SHP77 treated with DMSO at 0.1 percent for 48 hours (cell line): Measurements from ENCODE around the gene KLF11.
"Not testable (repeated sequence)": the region's sequence is repeated elsewhere in the genome, so short reads cannot be mapped to it uniquely, and the experiment has no call there.

ENCODE experiments used
- DNase-seq: peaks from one replicate; lab custom pipeline; 2025; lab: John Stamatoyannopoulos, UW

Gene KLF11

GRCh38 chr2:10026940-10027569 lies 16.3 kb upstream of the KLF11 start:
- DNase-seq = no peak

- no peak for DNase-seq
Measured at GRCh38 chr2:10027660-10028330, 15.6 kb upstream of the KLF11 start.

- no peak for DNase-seq
Measured at GRCh38 chr2:10028407-10028987, 14.9 kb upstream of the KLF11 start.

DNA sequence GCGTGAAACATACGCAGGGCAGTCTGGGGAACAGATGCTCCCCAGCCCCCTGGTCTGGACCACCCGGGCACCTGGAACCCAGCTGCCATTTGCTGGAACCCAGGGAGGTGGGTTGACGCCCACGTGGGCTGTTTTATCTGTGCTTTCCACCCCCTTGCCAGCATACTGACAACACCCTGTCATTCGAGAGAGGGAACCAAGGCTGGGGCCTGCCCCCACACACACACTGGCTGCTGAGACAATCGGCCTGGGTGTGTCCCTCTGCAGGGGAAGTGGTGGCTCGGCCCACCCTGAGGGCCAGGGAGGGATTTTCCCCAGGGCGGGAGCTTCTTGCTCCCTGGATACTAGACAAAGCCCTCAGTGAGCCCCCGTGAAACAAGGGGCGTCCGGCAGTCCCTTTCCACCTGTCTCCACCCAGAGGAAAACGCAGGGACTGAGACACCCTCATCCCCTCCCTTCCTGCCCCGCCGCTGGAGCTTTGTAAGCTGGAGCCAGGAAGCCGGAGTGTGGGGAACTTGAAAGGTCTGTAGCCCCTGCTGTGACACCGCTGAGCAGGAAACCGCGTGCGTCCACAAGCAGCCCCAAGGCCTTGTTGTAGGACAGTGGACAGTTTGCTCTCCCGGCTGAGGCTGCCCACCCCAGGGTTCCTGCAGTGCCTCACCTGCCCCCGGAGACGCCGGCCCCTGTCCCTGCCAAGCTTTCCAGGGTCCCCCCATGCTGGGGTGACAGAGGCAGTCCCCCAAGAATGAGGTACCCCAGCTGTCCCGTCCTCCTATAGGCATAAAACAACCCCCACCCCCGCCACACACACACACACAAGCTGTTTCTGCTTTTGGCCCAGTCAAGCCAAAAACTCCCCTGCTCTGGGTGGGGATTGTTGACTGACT lies 14.1 kb upstream of the KLF11 start:
- no peak for DNase-seq

DNA sequence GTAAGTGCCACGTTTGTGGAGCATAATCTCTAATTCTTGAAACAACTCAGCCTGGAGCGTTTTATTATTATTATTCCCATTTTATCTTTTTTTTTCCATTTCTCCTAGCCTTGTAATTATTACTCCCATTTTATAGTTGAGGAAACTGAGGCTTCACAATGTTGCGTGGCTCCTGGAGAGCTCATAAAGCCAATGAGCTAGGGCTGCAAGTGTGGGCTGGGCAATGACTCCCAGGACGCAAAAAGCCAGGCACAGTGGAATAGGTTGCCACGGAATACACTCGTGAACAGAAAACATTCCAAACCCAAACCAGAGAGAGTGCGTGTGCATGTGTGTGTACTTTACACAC lies 13.5 kb upstream of the KLF11 start:
- DNase-seq = no peak

- peak; percentile 29 for DNase-seq
Measured at GRCh38 chr2:10030311-10030736, 13.0 kb upstream of the KLF11 start.

DNA sequence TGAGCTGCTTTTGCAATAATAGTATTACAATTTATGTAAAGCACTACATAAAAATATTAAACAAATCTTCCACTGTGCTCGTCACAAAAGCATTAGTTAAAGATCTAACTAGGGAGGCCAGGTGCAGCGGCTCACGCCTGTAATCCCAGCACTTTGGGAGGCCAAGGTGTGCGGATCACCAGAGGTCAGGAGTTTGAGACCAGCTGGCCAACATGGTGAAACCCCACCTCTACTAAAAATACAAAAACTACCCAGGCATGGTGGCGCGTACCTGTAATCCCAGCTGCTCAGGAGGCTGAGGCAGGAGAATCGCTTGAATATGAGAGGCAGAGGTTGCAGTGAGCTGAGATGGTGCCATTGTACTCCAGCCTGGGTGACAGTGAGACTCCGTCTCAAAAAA lies 12.6 kb upstream of the KLF11 start:
- DNase-seq = not testable (repeated sequence)

- DNase-seq = no peak
Measured at GRCh38 chr2:10031886-10032745, 11.2 kb upstream of the KLF11 start.

DNA sequence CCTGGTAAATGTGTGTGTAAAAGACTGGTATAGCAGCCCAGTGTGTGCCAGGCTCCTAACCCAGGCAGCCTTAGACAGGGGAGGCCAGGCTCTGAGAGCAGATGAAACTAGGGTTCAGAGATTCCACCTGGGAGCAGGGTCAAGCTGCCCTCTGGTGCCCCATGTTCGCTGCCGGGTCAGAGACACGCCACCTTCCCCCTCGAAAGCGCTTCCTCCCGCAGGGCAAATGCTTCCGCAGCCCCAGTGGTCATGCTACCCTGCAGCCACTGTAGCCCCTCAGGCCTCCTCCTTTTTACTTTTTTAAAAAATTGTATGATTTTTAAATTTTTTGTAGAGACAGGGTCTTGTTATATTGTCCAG lies 10.6 kb upstream of the KLF11 start:
- no peak for DNase-seq

- no peak for DNase-seq
Measured at GRCh38 chr2:10033251-10034006, 9.9 kb upstream of the KLF11 start.

DNA sequence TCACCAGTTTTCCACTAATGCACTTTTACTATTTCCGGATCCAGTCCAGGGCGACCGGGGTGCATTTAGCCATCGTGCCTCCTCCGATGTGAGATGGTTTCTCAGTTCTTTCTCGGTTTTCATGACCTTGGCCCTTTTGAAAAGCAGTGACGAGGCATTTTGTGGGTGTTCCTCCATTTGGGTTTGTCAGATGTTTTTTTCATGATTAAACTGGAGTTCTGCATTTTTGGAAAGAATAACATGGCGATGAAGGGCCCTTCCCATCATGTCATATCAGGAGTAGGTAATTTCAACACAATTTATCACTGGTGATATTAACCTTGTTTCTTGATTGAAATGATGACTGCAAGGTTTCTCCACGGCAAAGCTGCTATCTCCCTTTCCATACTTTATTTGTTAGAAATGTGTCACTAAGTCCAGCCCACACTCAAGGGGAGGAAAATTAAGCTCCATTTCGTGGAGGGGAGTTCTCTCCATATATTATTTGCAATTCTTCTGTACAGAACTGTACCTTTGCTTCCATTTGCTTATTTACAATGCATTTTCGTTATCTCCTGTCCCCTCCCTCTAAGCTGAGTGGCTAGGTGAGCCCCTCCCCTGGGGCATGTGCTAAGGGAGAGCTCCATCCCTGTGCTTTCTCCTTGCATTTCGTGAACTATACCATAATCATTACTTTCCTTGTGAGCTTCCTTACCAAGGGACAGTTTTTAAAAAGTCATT lies 8.9 kb upstream of the KLF11 start:
- DNase-seq = no peak

DNA sequence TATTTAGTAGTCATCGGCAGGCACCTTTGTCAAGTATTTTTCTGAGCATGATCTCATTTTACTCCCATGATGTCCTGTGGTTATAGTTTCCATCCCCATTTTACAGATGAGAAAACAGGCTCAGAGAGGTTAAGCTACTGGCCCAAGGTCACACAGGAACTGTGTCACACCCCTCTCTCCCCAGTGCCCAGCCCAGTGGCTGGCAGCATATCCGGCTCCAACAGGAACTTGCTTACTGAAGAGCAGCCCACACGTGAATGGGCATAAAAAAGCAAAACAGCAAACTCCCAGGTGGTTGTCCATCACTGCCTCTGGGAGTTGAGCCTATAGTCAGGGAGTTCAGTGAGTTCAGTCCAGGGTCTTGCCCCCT lies 8.3 kb upstream of the KLF11 start:
- DNase-seq = no peak

- no peak for DNase-seq
Measured at GRCh38 chr2:10035633-10036032, 7.7 kb upstream of the KLF11 start.

DNA sequence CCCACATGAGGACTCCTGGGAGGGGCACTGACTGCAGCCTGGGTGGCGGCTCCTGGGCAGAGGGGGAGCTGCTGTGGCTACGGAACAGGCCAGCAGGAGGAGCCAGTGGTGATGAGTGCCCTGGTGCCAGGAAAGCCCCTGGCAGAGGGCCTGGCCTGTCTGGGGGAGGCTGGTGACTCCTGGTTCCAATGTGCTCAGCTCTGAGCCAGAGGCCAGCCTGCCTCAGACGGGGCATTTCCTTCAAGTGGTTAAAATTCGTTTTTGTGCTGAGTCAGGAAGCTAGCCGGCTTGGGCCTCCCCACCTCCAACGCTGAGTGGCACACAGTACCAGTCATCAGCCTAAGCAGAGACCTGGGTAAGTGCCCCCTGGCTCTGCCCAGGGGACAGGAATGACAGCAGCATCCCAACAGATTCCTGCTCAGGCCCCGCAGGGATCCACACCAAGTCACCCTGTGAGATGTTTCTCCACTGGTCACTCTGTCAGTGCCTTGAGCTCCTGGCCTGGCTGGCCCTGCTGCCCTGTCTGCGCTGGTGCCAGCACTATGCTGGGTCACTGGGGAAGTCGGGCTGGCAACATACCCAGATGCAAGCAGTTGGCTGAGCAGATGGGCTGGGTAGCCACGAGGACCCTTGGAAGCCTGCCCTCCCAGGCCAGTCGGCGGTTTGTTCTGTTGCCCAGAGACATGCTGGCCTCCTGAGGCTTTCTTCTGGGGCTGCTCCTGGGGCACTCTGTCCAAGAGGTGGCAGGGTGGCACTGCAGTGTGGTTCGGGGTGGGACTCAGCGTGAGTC lies 7.1 kb upstream of the KLF11 start:
- DNase-seq = no peak

- no peak for DNase-seq
Measured at GRCh38 chr2:10038123-10038522, 5.2 kb upstream of the KLF11 start.

- DNase-seq = no peak
Measured at GRCh38 chr2:10038716-10039115, 4.6 kb upstream of the KLF11 start.

GRCh38 chr2:10039658-10040410 lies 3.5 kb upstream of the KLF11 start:
- DNase-seq = no peak

DNA sequence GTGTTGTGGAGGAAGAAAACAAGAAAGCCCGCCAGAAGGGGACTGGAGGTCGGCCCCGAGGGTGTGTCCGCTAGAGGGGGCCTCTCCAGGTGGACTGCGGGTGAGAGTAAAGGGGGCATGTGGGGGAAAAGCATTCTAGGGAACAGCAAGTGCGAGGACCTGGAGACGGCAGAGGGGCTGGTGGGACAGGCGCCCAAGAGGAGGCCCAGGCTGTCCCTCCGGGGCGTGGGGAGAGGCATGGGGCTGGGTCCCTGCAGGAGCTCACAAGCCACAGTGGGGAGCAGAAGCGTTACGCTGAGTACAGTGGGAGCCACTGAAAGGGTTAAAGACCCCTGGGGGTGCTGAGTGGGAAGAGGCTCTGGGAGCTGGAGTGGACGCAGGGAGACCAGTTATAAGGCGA lies 1.6 kb upstream of the KLF11 start:
- no peak for DNase-seq
